GM19035 (cell line): ENCODE results near the gene SLC7A1.

ENCODE experiments used
- ATAC-seq: cut with Tn5 transposase; IDR thresholded peaks from one replicate; pipeline ENCODE4 v1.9.1; 2021; ENCODE audit not compliant: unreplicated experiment

Gene SLC7A1

GRCh38 chr13:29491248-29491647, 104.2 kb downstream of the SLC7A1 start:
- ATAC-seq, result no peak

GRCh38 chr13:29490561-29490885, 105.0 kb downstream of the SLC7A1 start:
- ATAC-seq, result no peak

GRCh38 chr13:29489650-29490560, 105.6 kb downstream of the SLC7A1 start:
- ATAC-seq, result no peak

GRCh38 chr13:29487466-29488454, 107.7 kb downstream of the SLC7A1 start:
- no peak for ATAC-seq

GRCh38 chr13:29486551-29486950, 108.9 kb downstream of the SLC7A1 start:
- ATAC-seq, result no peak

GRCh38 chr13:29484796-29485195, 110.7 kb downstream of the SLC7A1 start:
- ATAC-seq, result no peak

- ATAC-seq, result no peak
Observed at GRCh38 chr13:29484236-29484635, 111.3 kb downstream of the SLC7A1 start.

GRCh38 chr13:29483623-29484022, 111.9 kb downstream of the SLC7A1 start:
- no peak for ATAC-seq

GRCh38 chr13:29483211-29483610, 112.3 kb downstream of the SLC7A1 start:
- no peak for ATAC-seq

- no peak for ATAC-seq
Observed at GRCh38 chr13:29482504-29482903, 113.0 kb downstream of the SLC7A1 start.

GRCh38 chr13:29481603-29482002, 113.9 kb downstream of the SLC7A1 start:
- ATAC-seq, result no peak

GRCh38 chr13:29480893-29481525, 114.5 kb downstream of the SLC7A1 start:
- no peak for ATAC-seq

- no peak for ATAC-seq
Observed at GRCh38 chr13:29479716-29480492, 115.6 kb downstream of the SLC7A1 start.

- no peak for ATAC-seq
Observed at GRCh38 chr13:29476046-29476445, 119.4 kb downstream of the SLC7A1 start.

- ATAC-seq, result no peak
Observed at GRCh38 chr13:29474991-29475390, 120.5 kb downstream of the SLC7A1 start.

GRCh38 chr13:29473166-29473565, 122.3 kb downstream of the SLC7A1 start:
- no peak for ATAC-seq

GRCh38 chr13:29472332-29472961, 123.0 kb downstream of the SLC7A1 start:
- peak; percentile 55 for ATAC-seq

- no peak for ATAC-seq
Observed at GRCh38 chr13:29471551-29471950, 123.9 kb downstream of the SLC7A1 start.

GRCh38 chr13:29465741-29466293, 129.7 kb downstream of the SLC7A1 start:
- no peak for ATAC-seq
